Hindlimb muscle (tissue), 1 donor: ENCODE measurements around the gene AFAP1L2. TPM values are rescaled to one million over a fixed set of nuclear protein-coding genes. Genes with fewer than 3 reads are reported as not detected.

Experiments
- DNase-seq: peaks from one replicate; pipeline ENCODE4 v3.0.0-alpha.2; 2013
- polyA plus RNA-seq: library from polyadenylated mRNA; unstranded; fragments of 120-200 nt; gene quantifications from one replicate; pipeline ENCODE4 v1.2.1, GENCODE V29; 2013; ENCODE audit not compliant: insufficient read length

Gene AFAP1L2
- 40.2 TPM for polyA plus RNA-seq

- DNase-seq, result peak; percentile 76
These were observed at the start of gene AFAP1L2 for GRCh38 chr10:114404171-114405010. Gene AFAP1L2 (minus strand): TSS chr10:114404502. CDS start chr10:114404455, 47 bp downstream.

GRCh38 chr10:114453576-114453975 lies 49.3 kb upstream of the AFAP1L2 start:
- DNase-seq, result no peak

- no peak for DNase-seq
These were observed 44.6 kb upstream of the AFAP1L2 start for GRCh38 chr10:114448897-114449296.

- DNase-seq, result no peak
These were observed 41.0 kb upstream of the AFAP1L2 start for GRCh38 chr10:114445332-114445731.

- no peak for DNase-seq
These were observed 40.5 kb upstream of the AFAP1L2 start for GRCh38 chr10:114444819-114445218.

- DNase-seq, result no peak
These were observed 37.9 kb upstream of the AFAP1L2 start for GRCh38 chr10:114442091-114442630.

- DNase-seq, result no peak
These were observed 36.8 kb upstream of the AFAP1L2 start for GRCh38 chr10:114441107-114441506.

GRCh38 chr10:114437473-114438292 lies 33.4 kb upstream of the AFAP1L2 start:
- no peak for DNase-seq

- no peak for DNase-seq
These were observed 32.6 kb upstream of the AFAP1L2 start for GRCh38 chr10:114436941-114437340.

GRCh38 chr10:114432566-114433093 lies 28.3 kb upstream of the AFAP1L2 start:
- DNase-seq, result no peak

- no peak for DNase-seq
These were observed 27.3 kb upstream of the AFAP1L2 start for GRCh38 chr10:114431414-114432135.

GRCh38 chr10:114430688-114431413 lies 26.5 kb upstream of the AFAP1L2 start:
- no peak for DNase-seq

GRCh38 chr10:114429581-114430335 lies 25.5 kb upstream of the AFAP1L2 start:
- DNase-seq, result no peak

GRCh38 chr10:114427124-114427852 lies 23.0 kb upstream of the AFAP1L2 start:
- peak; percentile 18 for DNase-seq

GRCh38 chr10:114426476-114426875 lies 22.2 kb upstream of the AFAP1L2 start:
- DNase-seq, result no peak

- no peak for DNase-seq
These were observed 16.6 kb upstream of the AFAP1L2 start for GRCh38 chr10:114420811-114421485.

- no peak for DNase-seq
These were observed 13.8 kb upstream of the AFAP1L2 start for GRCh38 chr10:114418109-114418508.

GRCh38 chr10:114412907-114413797 lies 8.8 kb upstream of the AFAP1L2 start:
- no peak for DNase-seq
